Neural progenitor cell (in vitro differentiated cells): ENCODE results near the gene PAN2.

Source experiments
- EZH2 ChIP-seq: fragments of 200-600 bp; sonication (generic); IDR thresholded peaks from 2 replicates; pipeline ENCODE4 v1.6.1; 2017; ENCODE audit warnings: antibody characterized with exemption, mild to moderate bottlenecking, moderate library complexity
- EZH2phosphoT487 ChIP-seq: fragments of 200-600 bp; sonication (generic); IDR thresholded peaks from 2 replicates; pipeline ENCODE4 v1.6.1; 2017; ENCODE audit warnings: antibody characterized with exemption
- TF ChIP-seq, protein P1 (sequence below): fragments of 200-600 bp; sonication (generic); IDR thresholded peaks from 2 replicates; pipeline ENCODE4 v1.5.1; 2017; ENCODE audit warnings: antibody characterized with exemption, mild to moderate bottlenecking

GRCh38 chr12:56361487-56362129 lies 27.8 kb upstream of the PAN2 start:
- TF ChIP-seq, protein P1, sequence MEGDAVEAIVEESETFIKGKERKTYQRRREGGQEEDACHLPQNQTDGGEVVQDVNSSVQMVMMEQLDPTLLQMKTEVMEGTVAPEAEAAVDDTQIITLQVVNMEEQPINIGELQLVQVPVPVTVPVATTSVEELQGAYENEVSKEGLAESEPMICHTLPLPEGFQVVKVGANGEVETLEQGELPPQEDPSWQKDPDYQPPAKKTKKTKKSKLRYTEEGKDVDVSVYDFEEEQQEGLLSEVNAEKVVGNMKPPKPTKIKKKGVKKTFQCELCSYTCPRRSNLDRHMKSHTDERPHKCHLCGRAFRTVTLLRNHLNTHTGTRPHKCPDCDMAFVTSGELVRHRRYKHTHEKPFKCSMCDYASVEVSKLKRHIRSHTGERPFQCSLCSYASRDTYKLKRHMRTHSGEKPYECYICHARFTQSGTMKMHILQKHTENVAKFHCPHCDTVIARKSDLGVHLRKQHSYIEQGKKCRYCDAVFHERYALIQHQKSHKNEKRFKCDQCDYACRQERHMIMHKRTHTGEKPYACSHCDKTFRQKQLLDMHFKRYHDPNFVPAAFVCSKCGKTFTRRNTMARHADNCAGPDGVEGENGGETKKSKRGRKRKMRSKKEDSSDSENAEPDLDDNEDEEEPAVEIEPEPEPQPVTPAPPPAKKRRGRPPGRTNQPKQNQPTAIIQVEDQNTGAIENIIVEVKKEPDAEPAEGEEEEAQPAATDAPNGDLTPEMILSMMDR, result no peak
- TF ChIP-seq EZH2 (no peak), EZH2phosphoT487 (no peak)
